Measurements from ENCODE around the gene ELF3. TPM values are rescaled to one million over a fixed set of nuclear protein-coding genes. Genes with fewer than 3 reads are reported as not detected.
"Not testable (repeated sequence)": the region's sequence is repeated elsewhere in the genome, so short reads cannot be mapped to it uniquely, and the experiment has no call there.

The ELF3 gene
- total and polyA plus RNA-seq, 2 of the 4 experiments (the other 2 are of a cell fraction) = under 0.01 to 0.38 TPM

DNA sequence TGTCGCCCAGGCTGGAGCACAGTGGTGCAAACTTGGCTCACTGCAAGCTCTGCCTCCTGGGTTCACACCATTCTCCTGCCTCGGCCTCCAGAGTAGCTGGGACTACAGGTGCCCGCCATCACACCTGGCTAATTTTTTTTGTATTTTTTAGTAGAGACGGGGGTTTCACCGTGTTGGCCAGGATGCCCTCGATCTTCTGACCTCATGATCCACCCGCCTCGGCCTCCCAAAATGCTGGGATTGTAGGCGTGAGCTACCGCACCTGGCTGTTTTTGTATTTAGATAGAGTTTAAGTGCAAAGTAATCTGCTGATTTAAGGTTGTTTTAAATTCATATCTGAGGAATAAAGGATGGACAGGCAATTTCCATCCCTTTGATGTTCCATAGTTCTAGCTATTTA lies 48.0 kb upstream of the ELF3 start:
- H3K27ac ChIP-seq (ENCODE audit: insufficient read depth, low read length); H3K4me1 ChIP-seq (ENCODE audit: control insufficient read depth, insufficient read depth, low read length); POLR2A ChIA-PET (ENCODE audit: unreplicated experiment); H2BK15ac ChIP-seq (ENCODE audit: low read depth, low read length); H3K14ac ChIP-seq (replicated peaks; ENCODE audit: low read depth, low read length); H2BK120ac ChIP-seq (ENCODE audit: low read depth, low read length); H2BK5ac ChIP-seq (ENCODE audit: low read depth, low read length, poor library complexity, severe bottlenecking); H3K56ac ChIP-seq (ENCODE audit: extremely low read depth, insufficient read depth, low read length); H2AK9ac ChIP-seq (replicated peaks; ENCODE audit: low read depth, low read length, poor library complexity); H3K4me2 ChIP-seq (ENCODE audit: low read depth, low read length); H3K27me3 ChIP-seq (ENCODE audit: control insufficient read depth, insufficient read depth, low read length); H4K8ac ChIP-seq (ENCODE audit: low read depth in 2 of 2, low read length in 2 of 2); H3K9me1 ChIP-seq (ENCODE audit: insufficient read depth, low read length); H2BK20ac ChIP-seq (ENCODE audit: low read depth, low read length); H3K4me3 ChIP-seq (ENCODE audit: insufficient read depth, low read depth, low read length); H4K20me1 ChIP-seq (ENCODE audit: insufficient read depth, low read length); ATAC-seq (ENCODE audit: low read depth); intact Hi-C loops (cut with micrococcal nuclease); H2AFZ ChIP-seq (replicated peaks; ENCODE audit: low read length, poor library complexity); H3K4ac ChIP-seq (ENCODE audit: low read depth, low read length); BruUV-seq (replicated peaks); H4K91ac ChIP-seq (ENCODE audit: insufficient read depth, low read depth, low read length); H3K9ac ChIP-seq (ENCODE audit: low read depth, low read length); H2AK5ac ChIP-seq (ENCODE audit: low read depth, low read length); H4K5ac ChIP-seq (ENCODE audit: low read depth, low read length); dilution Hi-C loops (cut with HindIII; ENCODE audit: low sequenced_read_pairs, unreplicated experiment); H3K9me3 ChIP-seq (ENCODE audit: control insufficient read depth, insufficient read depth, low read length); H3K18ac ChIP-seq (ENCODE audit: low read depth, low read length); H3K23ac ChIP-seq (ENCODE audit: low read depth, low read length); DNase-seq: not testable (repeated sequence)
- in situ Hi-C loops (cut with MboI; ENCODE audit: low sequenced_read_pairs) = loop anchor here (25.0 kb wide), 1 partner anchor 425 kb away; the partner anchor contains the start of gene NAV1
- 100% methylated on average over 1 of the region's 10 CpGs; no CpG with 5 or more reads in 1 of the 2 experiments for WGBS, 2 experiments (ENCODE audit: extremely low coverage in 2 of 2, insufficient read length in 1 of 2)
- H3K79me1 ChIP-seq (ENCODE audit: low read depth in 1 of 2, low read length in 2 of 2) = peaks cover 12 to 46% of the 10 kb centered on the region in 2 experiments
- peaks cover 49% of the 10 kb centered on the region for H3K36me3 ChIP-seq (ENCODE audit: control insufficient read depth, insufficient read depth, low read length)
- CTCF ChIA-PET = interaction anchor here (1.2 to 3.0 kb wide), 2 partner anchors 17 to 67 kb away, joined by 3 to 12 read pairs; no protein-coding TSS in a partner anchor
